Right cardiac atrium (tissue), 5 donors: ENCODE data around the gene HOXA6. TPM values are rescaled to one million over a fixed set of nuclear protein-coding genes. Genes with fewer than 3 reads are reported as not detected.

Source experiments
- ATAC-seq, 2 donors: fragments of 200-7000 bp; cut with Tn5 transposase; one replicate each; pipeline versions ENCODE4 v1.8.0 to v1.9.1; 2020; ENCODE audit warnings: moderate library complexity in 2 of 2, mild to moderate bottlenecking in 1 of 2
- DNase-seq, 3 donors: peaks; one replicate each; pipeline ENCODE4 v3.0.0-alpha.2; 2020
- H3K27ac ChIP-seq: one replicate; pipeline ENCODE4 v1.5.1; 2013; ENCODE audit warnings: mild to moderate bottlenecking, low read length, control low read depth, moderate library complexity
- H3K27me3 ChIP-seq: one replicate; pipeline ENCODE4 v1.6.1; 2013; ENCODE audit not compliant: control insufficient read depth, insufficient read depth
- H3K4me1 ChIP-seq: one replicate; pipeline ENCODE4 v1.6.1; 2013; ENCODE audit warnings: low read length; ENCODE audit not compliant: control insufficient read depth, insufficient read depth
- H3K4me3 ChIP-seq: one replicate; pipeline ENCODE4 v1.5.1; 2013; ENCODE audit warnings: low read length, control low read depth
- H3K9me3 ChIP-seq: one replicate; pipeline ENCODE4 v1.6.1; 2013; ENCODE audit warnings: low read length; ENCODE audit not compliant: control insufficient read depth
- WGBS: extraction: QIAGEN DNeasy Blood & Tissue Kit; methylation state at CpG from one replicate; pipeline ENCODE4 v1.1.7; 2013; 5-methylcytosine and 5-hydroxymethylcytosine counted together
- intact Hi-C, 4 donors: fragments of 100-400 bp; cut with DNase I; formaldehyde crosslinking; loops; one replicate each; pipeline versions ENCODE4 v1.11.0 to v1.14.0; 2022 to 2023
- polyA plus RNA-seq: library from polyadenylated mRNA; stranded (reverse); fragments of 200-250 nt; gene quantifications from one replicate; pipeline ENCODE4 v1.2.3, GENCODE V29; 2013
- total RNA-seq, 4 donors: library from RNA; stranded (reverse); fragmentation: NEBNext Ultra II Directional; extraction: Animal tissue kit (Norgen Biotek cat#: 25700); gene quantifications; one replicate each; pipeline ENCODE4 v1.2.1, GENCODE V29; 2021
- donor health status: healthy with polysubstance abuse.
- donor health status: DM: no; HTN: yes; CAD: no.
- donor health status: DM: no; HTN: no; CAD: no.
- donor health status: DM: no; HTN: yes; CAD: no; lungs with severe emphysema.
- donor health status: DM: yes; HTN: yes; CAD: no.

HOXA6 gene
- total and polyA plus RNA-seq, 5 donors, result not detected

- peak overlapping the region; percentile 8 for H3K27ac ChIP-seq
- no peaks in the 10 kb centered on the region for H3K27me3 ChIP-seq
- H3K4me3 ChIP-seq, result peak overlapping the region; percentile 31
- no peaks in the 10 kb centered on the region for H3K9me3 ChIP-seq
- intact Hi-C loops, result no loop called here
- 37% methylated on average over 42 of the region's 42 CpGs for WGBS
- no peak for ATAC-seq
- no peak for DNase-seq
- no peaks in the 10 kb centered on the region for H3K4me1 ChIP-seq
Measured at GRCh38 chr7:27122077-27122910, 25.3 kb downstream of the HOXA6 start.

GRCh38 chr7:27121684-27122076, 25.9 kb downstream of the HOXA6 start:
- H3K27me3 ChIP-seq, result no peaks in the 10 kb centered on the region
- peak overlapping the region; percentile 8 for H3K27ac ChIP-seq
- WGBS, result 40% methylated on average over 7 of the region's 7 CpGs
- H3K9me3 ChIP-seq, result no peaks in the 10 kb centered on the region
- intact Hi-C loops, result no loop called here
- ATAC-seq (no peak), DNase-seq (no peak)
- H3K4me3 ChIP-seq, result peak overlapping the region; percentile 31
- no peaks in the 10 kb centered on the region for H3K4me1 ChIP-seq

- Histone ChIP-seq H3K27me3 (no peaks in the 10 kb centered on the region), H3K4me1 (no peaks in the 10 kb centered on the region), H3K9me3 (no peaks in the 10 kb centered on the region), H3K4me3 (no peak overlapping the region), H3K27ac (no peak overlapping the region)
- ATAC-seq, result no peak
- intact Hi-C loops, result no loop called here
- no peak for DNase-seq
- 56% methylated on average over 1 of the region's 1 CpG for WGBS
Measured at GRCh38 chr7:27119412-27119911, 28.1 kb downstream of the HOXA6 start.

- 32% methylated on average over 3 of the region's 3 CpGs for WGBS
- intact Hi-C loops, result no loop called here
- Histone ChIP-seq H3K27ac (peak overlapping the region; percentile 1), H3K9me3 (no peaks in the 10 kb centered on the region), H3K4me3 (no peak overlapping the region), H3K27me3 (no peaks in the 10 kb centered on the region), H3K4me1 (no peaks in the 10 kb centered on the region)
- DNase-seq, result no peak
- ATAC-seq, result no peak
Measured at GRCh38 chr7:27118580-27118979, 29.0 kb downstream of the HOXA6 start.

GRCh38 chr7:27117887-27118491, 29.6 kb downstream of the HOXA6 start:
- WGBS, result 18% methylated on average over 19 of the region's 19 CpGs
- H3K4me1 ChIP-seq, result no peaks in the 10 kb centered on the region

GRCh38 chr7:27116962-27117886, 30.4 kb downstream of the HOXA6 start:
- Histone ChIP-seq H3K27me3 (no peaks in the 10 kb centered on the region), H3K27ac (peak overlapping the region; percentile 66), H3K4me3 (peak overlapping the region; percentile 46), H3K9me3 (no peaks in the 10 kb centered on the region), H3K4me1 (no peaks in the 10 kb centered on the region)
- DNase-seq, result no peak
- WGBS, result 33% methylated on average over 12 of the region's 12 CpGs
- ATAC-seq, result no peak
- intact Hi-C loops, result no loop called here

More at GRCh38 chr7:27117887-27118491, 29.6 kb downstream of the HOXA6 start:
- Histone ChIP-seq H3K9me3 (no peaks in the 10 kb centered on the region), H3K27me3 (no peaks in the 10 kb centered on the region), H3K27ac (peak overlapping the region; percentile 72), H3K4me3 (peak overlapping the region; percentile 46)
- no peak for ATAC-seq
- no peak for DNase-seq
- intact Hi-C loops, result no loop called here

- Histone ChIP-seq H3K9me3 (no peaks in the 10 kb centered on the region), H3K4me1 (no peaks in the 10 kb centered on the region), H3K27ac (peak overlapping the region; percentile 63), H3K27me3 (no peaks in the 10 kb centered on the region), H3K4me3 (peak overlapping the region; percentile 37)
- DNase-seq (no peak), ATAC-seq (no peak)
- intact Hi-C loops, result no loop called here
- WGBS, result 34% methylated on average over 20 of the region's 20 CpGs
Measured at GRCh38 chr7:27116031-27116961, 31.3 kb downstream of the HOXA6 start.

- peak overlapping the region; percentile 16 for H3K27ac ChIP-seq
- H3K4me1 ChIP-seq, result no peaks in the 10 kb centered on the region
- no peaks in the 10 kb centered on the region for H3K27me3 ChIP-seq
- ATAC-seq (no peak), DNase-seq (no peak)
- no peaks in the 10 kb centered on the region for H3K9me3 ChIP-seq
- H3K4me3 ChIP-seq, result peak overlapping the region; percentile 37
- intact Hi-C loops, result no loop called here
- 23% methylated on average over 45 of the region's 45 CpGs for WGBS
Measured at GRCh38 chr7:27115221-27116026, 32.1 kb downstream of the HOXA6 start.

GRCh38 chr7:27114881-27115220, 32.7 kb downstream of the HOXA6 start:
- ATAC-seq (no peak), DNase-seq (no peak)
- Histone ChIP-seq H3K4me1 (no peaks in the 10 kb centered on the region), H3K4me3 (peak overlapping the region; percentile 37), H3K9me3 (no peaks in the 10 kb centered on the region), H3K27ac (peak overlapping the region; percentile 16), H3K27me3 (no peaks in the 10 kb centered on the region)
- intact Hi-C loops, result no loop called here
- 32% methylated on average over 6 of the region's 6 CpGs for WGBS
